ENCODE measurements around the gene NPC1.
"Not testable (repeated sequence)": the region's sequence is repeated elsewhere in the genome, so short reads cannot be mapped to it uniquely, and the experiment has no call there.

NPC1 gene

GRCh38 chr18:23575309-23575651, 11.0 kb downstream of the NPC1 start:
- DNase-seq (ENCODE audit: low read depth), result no peak

- no peak for DNase-seq (ENCODE audit: low read depth)
Observed at GRCh38 chr18:23574611-23575308, 11.5 kb downstream of the NPC1 start.

- DNase-seq (ENCODE audit: low read depth), result peak; percentile 52
Observed at GRCh38 chr18:23573626-23574431, 12.5 kb downstream of the NPC1 start.

- no peak for DNase-seq (ENCODE audit: low read depth)
Observed at GRCh38 chr18:23573020-23573419, 13.3 kb downstream of the NPC1 start.

GRCh38 chr18:23572570-23572969, 13.7 kb downstream of the NPC1 start:
- no peak for DNase-seq (ENCODE audit: low read depth)

GRCh38 chr18:23572012-23572411, 14.3 kb downstream of the NPC1 start:
- DNase-seq (ENCODE audit: low read depth), result no peak

GRCh38 chr18:23570912-23571504, 15.3 kb downstream of the NPC1 start:
- DNase-seq (ENCODE audit: low read depth), result no peak

GRCh38 chr18:23569299-23570063, 16.8 kb downstream of the NPC1 start:
- no peak for DNase-seq (ENCODE audit: low read depth)

- DNase-seq (ENCODE audit: low read depth), result no peak
Observed at GRCh38 chr18:23568281-23569138, 17.8 kb downstream of the NPC1 start.

GRCh38 chr18:23567671-23568070, 18.6 kb downstream of the NPC1 start:
- no peak for DNase-seq (ENCODE audit: low read depth)

GRCh38 chr18:23565916-23566547, 20.3 kb downstream of the NPC1 start:
- no peak for DNase-seq (ENCODE audit: low read depth)

GRCh38 chr18:23563377-23564043, 22.8 kb downstream of the NPC1 start:
- DNase-seq (ENCODE audit: low read depth), result peak; percentile 46

GRCh38 chr18:23560186-23560585, 26.1 kb downstream of the NPC1 start:
- DNase-seq (ENCODE audit: low read depth), result no peak

GRCh38 chr18:23557511-23557910, 28.8 kb downstream of the NPC1 start:
- not testable (repeated sequence) for DNase-seq (ENCODE audit: low read depth)

- DNase-seq (ENCODE audit: low read depth), result no peak
Observed at GRCh38 chr18:23556145-23556780, 30.0 kb downstream of the NPC1 start.

- DNase-seq (ENCODE audit: low read depth), result no peak
Observed at GRCh38 chr18:23553887-23554286, 32.4 kb downstream of the NPC1 start.

- no peak for DNase-seq (ENCODE audit: low read depth)
Observed at GRCh38 chr18:23552505-23552904, 33.8 kb downstream of the NPC1 start.

GRCh38 chr18:23551978-23552377, 34.3 kb downstream of the NPC1 start:
- no peak for DNase-seq (ENCODE audit: low read depth)

GRCh38 chr18:23550898-23551297, 35.4 kb downstream of the NPC1 start:
- no peak for DNase-seq (ENCODE audit: low read depth)

GRCh38 chr18:23548719-23549118, 37.6 kb downstream of the NPC1 start:
- no peak for DNase-seq (ENCODE audit: low read depth)

Measured in non-pigmented ciliary epithelial cell (primary cell).